Measurements from ENCODE around the gene DDX27.

Gene DDX27

GRCh38 chr20:49245921-49246740 lies 26.9 kb downstream of the DDX27 start:
- H3K4me3 ChIP-seq (ENCODE audit: low read depth, low read length): no peak overlapping the region
- in situ Hi-C loops (cut with HindIII; ENCODE audit: low sequenced_read_pairs): no loop called here
- peak; percentile 35 for DNase-seq (ENCODE audit: low read depth)
- TF ChIP-seq CTCF (IDR thresholded peaks at IDR 0.05; ENCODE audit: low read depth, low read length, missing control alignments): peak; percentile 82

DNA sequence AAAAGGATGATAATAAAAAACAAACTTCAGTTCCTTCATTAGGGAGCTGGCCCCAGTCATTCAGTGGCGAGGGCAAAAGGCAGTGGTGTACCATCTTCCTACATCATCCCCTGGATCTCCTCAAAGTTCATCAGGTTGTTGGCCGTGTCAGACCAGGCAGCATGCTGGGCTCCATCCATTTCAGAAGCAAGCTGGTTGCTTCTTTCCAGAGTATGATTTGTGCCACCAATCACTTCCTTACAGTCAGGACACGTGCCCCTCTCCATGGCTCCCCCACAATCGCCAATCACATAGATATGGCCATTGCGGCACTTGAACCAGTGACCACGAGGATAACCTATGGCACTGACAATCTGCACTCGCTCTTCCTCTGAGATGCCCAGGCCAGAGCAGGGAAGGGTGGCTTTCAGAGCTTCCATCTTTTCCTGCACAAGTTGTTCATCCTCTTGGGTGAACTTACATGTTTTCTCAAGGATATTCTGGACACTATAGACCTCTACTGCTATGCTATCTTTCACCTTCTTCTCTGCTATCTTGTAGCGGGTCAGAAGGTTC lies 28.0 kb downstream of the DDX27 start:
- DNase-seq (ENCODE audit: low read depth): no peak
- H3K4me3 ChIP-seq (ENCODE audit: low read depth, low read length): no peak overlapping the region
- in situ Hi-C loops (cut with HindIII; ENCODE audit: low sequenced_read_pairs): no loop called here
- no peak for TF ChIP-seq CTCF (IDR thresholded peaks at IDR 0.05; ENCODE audit: low read depth, low read length, missing control alignments)

DNA sequence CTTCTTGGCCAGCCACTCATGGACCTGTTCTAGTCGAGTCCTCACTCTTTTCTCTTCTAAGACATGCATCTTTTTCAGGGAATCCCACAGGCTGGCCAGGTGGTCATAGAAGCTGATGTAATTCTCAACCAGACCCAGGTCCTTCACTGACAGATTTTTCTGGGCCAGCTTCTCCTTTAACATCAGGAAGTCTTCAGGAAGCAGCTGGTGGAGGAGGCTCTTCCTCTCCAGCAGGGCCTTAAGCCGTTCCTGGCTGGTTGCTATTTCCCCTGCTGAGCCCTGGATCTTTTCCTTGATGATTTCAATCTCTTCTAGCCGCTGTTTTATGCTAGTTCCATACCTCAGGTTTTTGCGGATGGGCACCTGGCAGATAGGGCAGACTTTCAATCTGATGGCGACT lies 28.6 kb downstream of the DDX27 start:
- no peak for TF ChIP-seq CTCF (IDR thresholded peaks at IDR 0.05; ENCODE audit: low read depth, low read length, missing control alignments)
- DNase-seq (ENCODE audit: low read depth): no peak
- H3K4me3 ChIP-seq (ENCODE audit: low read depth, low read length): no peak overlapping the region
- in situ Hi-C loops (cut with HindIII; ENCODE audit: low sequenced_read_pairs): no loop called here

DNA sequence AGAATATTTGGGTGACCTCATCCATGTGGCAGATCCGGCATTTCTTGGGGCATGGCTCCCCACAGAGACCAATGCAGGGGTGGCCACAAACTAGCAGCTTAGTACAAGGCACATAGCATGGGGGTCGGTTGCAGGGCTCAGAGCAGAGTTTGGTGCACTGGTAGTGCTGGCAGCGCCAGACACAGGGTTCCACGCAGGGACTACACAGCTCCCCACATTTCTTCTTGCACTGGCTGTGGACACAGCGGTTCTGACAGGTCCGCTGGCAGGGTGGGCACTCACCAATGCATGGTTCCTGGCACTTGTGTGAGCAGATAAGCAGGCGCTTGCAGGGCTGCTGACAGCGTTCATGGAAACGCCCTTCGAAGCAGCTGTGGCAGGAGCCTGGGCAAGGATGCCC lies 29.1 kb downstream of the DDX27 start:
- H3K4me3 ChIP-seq (ENCODE audit: low read depth, low read length): no peak overlapping the region
- TF ChIP-seq CTCF (IDR thresholded peaks at IDR 0.05; ENCODE audit: low read depth, low read length, missing control alignments): no peak
- in situ Hi-C loops (cut with HindIII; ENCODE audit: low sequenced_read_pairs): no loop called here
- no peak for DNase-seq (ENCODE audit: low read depth)

- DNase-seq (ENCODE audit: low read depth): peak; percentile 34
- in situ Hi-C loops (cut with HindIII; ENCODE audit: low sequenced_read_pairs): no loop called here
These were observed 29.9 kb downstream of the DDX27 start for GRCh38 chr20:49248879-49249665.

More at GRCh38 chr20:49248879-49249665, 29.9 kb downstream of the DDX27 start:
- TF ChIP-seq CTCF (IDR thresholded peaks at IDR 0.05; ENCODE audit: low read depth, low read length, missing control alignments): no peak
- H3K4me3 ChIP-seq (ENCODE audit: low read depth, low read length): no peak overlapping the region
